SK-N-SH treated with all-trans-retinoic acid at 6 μM for 48 hours (cell line): ENCODE data around the gene KIAA0825.

ENCODE experiments used
- ATAC-seq: fragments of 200-7000 bp; cut with Tn5 transposase; 3 replicates; pipeline ENCODE4 v1.9.1; 2020; ENCODE audit warnings: mild to moderate bottlenecking, moderate library complexity
- ARNTL ChIP-seq: fragments of 450-650 bp; formaldehyde crosslinking; IDR thresholded peaks from 2 replicates; pipeline ENCODE4 v1.5.0; 2020; ENCODE audit warnings: low read depth, mild to moderate bottlenecking, moderate library complexity, borderline replicate concordance
- BACH2 ChIP-seq: fragments of 250-450 bp; sonication (Bioruptor Pico); IDR thresholded peaks from 2 replicates; pipeline ENCODE4 v1.9.0; 2021; ENCODE audit warnings: mild to moderate bottlenecking, borderline replicate concordance
- CSDC2 ChIP-seq: fragments of 250-450 bp; sonication (Bioruptor Pico); IDR thresholded peaks from 2 replicates; pipeline ENCODE4 v1.5.0; 2020; ENCODE audit warnings: mild to moderate bottlenecking, moderate library complexity
- CSRNP3 ChIP-seq: fragments of 250-450 bp; sonication (Bioruptor Pico); IDR thresholded peaks from 2 replicates; pipeline ENCODE4 v1.5.1; 2021; ENCODE audit warnings: mild to moderate bottlenecking, moderate library complexity
- ESRRG ChIP-seq: fragments of 250-450 bp; sonication (Bioruptor Pico); IDR thresholded peaks from 2 replicates; pipeline ENCODE4 v1.6.1; 2021; ENCODE audit warnings: mild to moderate bottlenecking
- GLIS3 ChIP-seq: fragments of 250-450 bp; sonication (Bioruptor Pico); IDR thresholded peaks from 2 replicates; pipeline ENCODE4 v1.5.0; 2020; ENCODE audit warnings: mild to moderate bottlenecking, moderate library complexity
- ISL1 ChIP-seq: fragments of 250-450 bp; sonication (Bioruptor Pico); IDR thresholded peaks from 2 replicates; pipeline ENCODE4 v2.1.2; 2022; ENCODE audit warnings: mild to moderate bottlenecking, moderate library complexity
- OSR1 ChIP-seq: fragments of 250-450 bp; sonication (Bioruptor Pico); IDR thresholded peaks from 2 replicates; pipeline ENCODE4 v1.8.0; 2022; ENCODE audit warnings: moderate library complexity, mild to moderate bottlenecking, inconsistent platforms
- PATZ1 ChIP-seq: fragments of 250-450 bp; sonication (Bioruptor Pico); IDR thresholded peaks from 2 replicates; pipeline ENCODE4 v1.8.0; 2020; ENCODE audit warnings: mild to moderate bottlenecking, moderate library complexity, borderline replicate concordance
- PPARA ChIP-seq: fragments of 250-450 bp; sonication (Bioruptor Pico); IDR thresholded peaks from 2 replicates; pipeline ENCODE4 v1.5.0; 2020; ENCODE audit warnings: mild to moderate bottlenecking, borderline replicate concordance
- RARB ChIP-seq: fragments of 250-450 bp; sonication (Bioruptor Pico); IDR thresholded peaks from 2 replicates; pipeline ENCODE4 v1.8.0; 2021; ENCODE audit warnings: mild to moderate bottlenecking, moderate library complexity
- SNAI2 ChIP-seq: fragments of 250-450 bp; sonication (Bioruptor Pico); IDR thresholded peaks from 2 replicates; pipeline ENCODE4 v1.5.0; 2020; ENCODE audit warnings: mild to moderate bottlenecking, moderate library complexity
- TCF4 ChIP-seq: fragments of 250-450 bp; sonication (Bioruptor Pico); IDR thresholded peaks from 2 replicates; pipeline ENCODE4 v1.8.0; 2021; ENCODE audit warnings: mild to moderate bottlenecking, moderate library complexity, borderline replicate concordance
- TOX ChIP-seq: fragments of 250-450 bp; sonication (Bioruptor Pico); IDR thresholded peaks from 2 replicates; pipeline ENCODE4 v1.8.0; 2021; ENCODE audit warnings: mild to moderate bottlenecking, moderate library complexity, borderline replicate concordance
- ZC3H10 ChIP-seq: fragments of 250-450 bp; sonication (Bioruptor Pico); IDR thresholded peaks from 2 replicates; pipeline ENCODE4 v1.5.1; 2021; ENCODE audit warnings: mild to moderate bottlenecking, moderate library complexity
- ZFP3 ChIP-seq: fragments of 250-450 bp; sonication (Bioruptor Pico); IDR thresholded peaks from 2 replicates; pipeline ENCODE4 v1.5.0; 2020; ENCODE audit warnings: mild to moderate bottlenecking, moderate library complexity
- ZFP30 ChIP-seq: fragments of 450-650 bp; formaldehyde crosslinking; IDR thresholded peaks from 2 replicates; pipeline ENCODE4 v1.5.0; 2022; ENCODE audit warnings: mild to moderate bottlenecking, moderate library complexity
- ZNF565 ChIP-seq: fragments of 450-650 bp; formaldehyde crosslinking; conservative IDR thresholded peaks from 2 replicates; pipeline ENCODE4 v1.5.0; 2020; ENCODE audit warnings: low read depth, mild to moderate bottlenecking, moderate library complexity
- ZNF70 ChIP-seq: fragments of 450-650 bp; formaldehyde crosslinking; IDR thresholded peaks from 2 replicates; pipeline ENCODE4 v1.5.0; 2020; ENCODE audit warnings: mild to moderate bottlenecking, moderate library complexity
- ZNF8 ChIP-seq: fragments of 450-650 bp; formaldehyde crosslinking; IDR thresholded peaks from 2 replicates; pipeline ENCODE4 v1.5.0; 2020; ENCODE audit warnings: mild to moderate bottlenecking, moderate library complexity
- TF ChIP-seq, protein P1 (sequence below): fragments of 250-450 bp; sonication (Bioruptor Pico); IDR thresholded peaks from 2 replicates; pipeline ENCODE4 v1.8.0; 2021; ENCODE audit warnings: low read depth, mild to moderate bottlenecking, moderate library complexity, borderline replicate concordance
- TF ChIP-seq, protein P2 (sequence below): fragments of 250-450 bp; sonication (Bioruptor Pico); IDR thresholded peaks from 2 replicates; pipeline ENCODE4 v1.5.1; 2020; ENCODE audit warnings: low read depth, mild to moderate bottlenecking, moderate library complexity
- TF ChIP-seq, protein P3 (sequence below): fragments of 250-450 bp; sonication (Bioruptor Pico); IDR thresholded peaks from 2 replicates; pipeline ENCODE4 v1.5.0; 2020; ENCODE audit warnings: mild to moderate bottlenecking, moderate library complexity

The KIAA0825 gene

GRCh38 chr5:94385767-94386166 lies 232.6 kb downstream of the KIAA0825 start:
- no peak for ATAC-seq
- TF ChIP-seq CSRNP3 (no peak), ZFP3 (CRISPR knock-in tag) (no peak), ZC3H10 (CRISPR knock-in tag) (no peak), CSDC2 (CRISPR knock-in tag) (no peak), ARNTL (no peak), ZNF565 (no peak), TOX (no peak), OSR1 (no peak), ZNF8 (CRISPR knock-in tag) (no peak), BACH2 (CRISPR knock-in tag) (no peak), PPARA (CRISPR knock-in tag) (no peak), RARB (CRISPR knock-in tag) (no peak), GLIS3 (CRISPR knock-in tag) (no peak), ZNF70 (no peak), SNAI2 (CRISPR knock-in tag) (no peak), PATZ1 (CRISPR knock-in tag) (no peak)
- TF ChIP-seq, protein P1, sequence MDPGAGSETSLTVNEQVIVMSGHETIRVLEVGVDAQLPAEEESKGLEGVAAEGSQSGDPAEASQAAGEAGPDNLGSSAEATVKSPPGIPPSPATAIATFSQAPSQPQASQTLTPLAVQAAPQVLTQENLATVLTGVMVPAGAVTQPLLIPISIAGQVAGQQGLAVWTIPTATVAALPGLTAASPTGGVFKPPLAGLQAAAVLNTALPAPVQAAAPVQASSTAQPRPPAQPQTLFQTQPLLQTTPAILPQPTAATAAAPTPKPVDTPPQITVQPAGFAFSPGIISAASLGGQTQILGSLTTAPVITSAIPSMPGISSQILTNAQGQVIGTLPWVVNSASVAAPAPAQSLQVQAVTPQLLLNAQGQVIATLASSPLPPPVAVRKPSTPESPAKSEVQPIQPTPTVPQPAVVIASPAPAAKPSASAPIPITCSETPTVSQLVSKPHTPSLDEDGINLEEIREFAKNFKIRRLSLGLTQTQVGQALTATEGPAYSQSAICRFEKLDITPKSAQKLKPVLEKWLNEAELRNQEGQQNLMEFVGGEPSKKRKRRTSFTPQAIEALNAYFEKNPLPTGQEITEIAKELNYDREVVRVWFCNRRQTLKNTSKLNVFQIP, result no peak
- TF ChIP-seq, protein P2, sequence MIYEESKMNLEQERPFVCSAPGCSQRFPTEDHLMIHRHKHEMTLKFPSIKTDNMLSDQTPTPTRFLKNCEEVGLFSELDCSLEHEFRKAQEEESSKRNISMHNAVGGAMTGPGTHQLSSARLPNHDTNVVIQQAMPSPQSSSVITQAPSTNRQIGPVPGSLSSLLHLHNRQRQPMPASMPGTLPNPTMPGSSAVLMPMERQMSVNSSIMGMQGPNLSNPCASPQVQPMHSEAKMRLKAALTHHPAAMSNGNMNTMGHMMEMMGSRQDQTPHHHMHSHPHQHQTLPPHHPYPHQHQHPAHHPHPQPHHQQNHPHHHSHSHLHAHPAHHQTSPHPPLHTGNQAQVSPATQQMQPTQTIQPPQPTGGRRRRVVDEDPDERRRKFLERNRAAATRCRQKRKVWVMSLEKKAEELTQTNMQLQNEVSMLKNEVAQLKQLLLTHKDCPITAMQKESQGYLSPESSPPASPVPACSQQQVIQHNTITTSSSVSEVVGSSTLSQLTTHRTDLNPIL (CRISPR knock-in tag), result no peak

- no peak for ATAC-seq
- no peak for TF ChIP-seq RARB (CRISPR knock-in tag)
- no peak for TF ChIP-seq ZFP3 (CRISPR knock-in tag)
- no peak for TF ChIP-seq CSRNP3
- TF ChIP-seq ZNF8 (CRISPR knock-in tag), result no peak
- no peak for TF ChIP-seq GLIS3 (CRISPR knock-in tag)
- no peak for TF ChIP-seq OSR1
- TF ChIP-seq ESRRG (CRISPR knock-in tag), result no peak
- no peak for TF ChIP-seq SNAI2 (CRISPR knock-in tag)
These were observed 240.3 kb downstream of the KIAA0825 start for GRCh38 chr5:94378062-94378461.

DNA sequence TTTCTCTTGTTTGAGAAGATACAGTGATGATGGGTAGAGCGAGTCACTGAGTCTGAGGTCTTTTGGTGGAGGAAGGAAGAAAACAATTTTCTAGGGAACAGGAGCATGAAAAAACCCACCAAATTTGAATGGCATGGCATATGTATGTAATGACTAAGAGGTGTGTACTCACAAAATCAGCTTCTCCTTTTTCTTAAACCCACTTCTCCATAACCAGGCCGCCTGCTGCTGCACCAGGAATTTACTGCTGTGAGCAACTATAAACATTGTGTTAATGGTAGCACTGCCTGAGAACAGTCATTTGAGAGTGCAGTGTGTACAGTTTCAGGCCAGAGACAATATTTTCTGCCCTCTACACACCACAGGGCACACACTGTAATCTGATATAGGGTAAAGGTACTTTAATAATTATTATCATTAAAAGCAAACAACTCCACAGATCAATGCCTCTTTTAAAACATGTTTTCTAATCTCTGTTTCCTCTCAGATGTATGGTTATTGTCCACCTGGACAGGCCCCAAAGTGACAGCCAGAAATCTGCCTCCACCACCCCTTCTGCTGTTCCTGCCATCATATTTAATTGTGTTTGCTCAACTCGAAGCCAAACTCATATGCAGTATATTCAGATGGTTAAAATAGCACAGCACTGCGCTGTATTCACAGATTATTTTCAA lies 241.6 kb downstream of the KIAA0825 start:
- no peak; the same call in 2 of the 3 replicates for ATAC-seq
- TF ChIP-seq ZFP30 (CRISPR knock-in tag) (no peak), ZFP3 (CRISPR knock-in tag) (no peak), TCF4 (no peak), ZC3H10 (CRISPR knock-in tag) (no peak), TOX (no peak), SNAI2 (CRISPR knock-in tag) (no peak), ISL1 (CRISPR knock-in tag) (no peak), CSRNP3 (no peak)
- TF ChIP-seq, protein P1, result no peak
- TF ChIP-seq, protein P3, sequence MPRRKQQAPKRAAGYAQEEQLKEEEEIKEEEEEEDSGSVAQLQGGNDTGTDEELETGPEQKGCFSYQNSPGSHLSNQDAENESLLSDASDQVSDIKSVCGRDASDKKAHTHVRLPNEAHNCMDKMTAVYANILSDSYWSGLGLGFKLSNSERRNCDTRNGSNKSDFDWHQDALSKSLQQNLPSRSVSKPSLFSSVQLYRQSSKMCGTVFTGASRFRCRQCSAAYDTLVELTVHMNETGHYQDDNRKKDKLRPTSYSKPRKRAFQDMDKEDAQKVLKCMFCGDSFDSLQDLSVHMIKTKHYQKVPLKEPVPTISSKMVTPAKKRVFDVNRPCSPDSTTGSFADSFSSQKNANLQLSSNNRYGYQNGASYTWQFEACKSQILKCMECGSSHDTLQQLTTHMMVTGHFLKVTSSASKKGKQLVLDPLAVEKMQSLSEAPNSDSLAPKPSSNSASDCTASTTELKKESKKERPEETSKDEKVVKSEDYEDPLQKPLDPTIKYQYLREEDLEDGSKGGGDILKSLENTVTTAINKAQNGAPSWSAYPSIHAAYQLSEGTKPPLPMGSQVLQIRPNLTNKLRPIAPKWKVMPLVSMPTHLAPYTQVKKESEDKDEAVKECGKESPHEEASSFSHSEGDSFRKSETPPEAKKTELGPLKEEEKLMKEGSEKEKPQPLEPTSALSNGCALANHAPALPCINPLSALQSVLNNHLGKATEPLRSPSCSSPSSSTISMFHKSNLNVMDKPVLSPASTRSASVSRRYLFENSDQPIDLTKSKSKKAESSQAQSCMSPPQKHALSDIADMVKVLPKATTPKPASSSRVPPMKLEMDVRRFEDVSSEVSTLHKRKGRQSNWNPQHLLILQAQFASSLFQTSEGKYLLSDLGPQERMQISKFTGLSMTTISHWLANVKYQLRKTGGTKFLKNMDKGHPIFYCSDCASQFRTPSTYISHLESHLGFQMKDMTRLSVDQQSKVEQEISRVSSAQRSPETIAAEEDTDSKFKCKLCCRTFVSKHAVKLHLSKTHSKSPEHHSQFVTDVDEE (CRISPR knock-in tag), result no peak
